PC-3 (cell line): ENCODE data around the gene KCNH8.
"Not testable (repeated sequence)": the region's sequence is repeated elsewhere in the genome, so short reads cannot be mapped to it uniquely, and the experiment has no call there.

ENCODE experiments used
- EZH2 ChIP-seq: fragments of 300-600 bp; sonication (generic); IDR thresholded peaks from one replicate; pipeline ENCODE4 v1.6.1; 2017; ENCODE audit warnings: antibody characterized with exemption, mild to moderate bottlenecking, low read length; ENCODE audit not compliant: unreplicated experiment
- EZH2phosphoT487 ChIP-seq: fragments of 300-600 bp; sonication (generic); IDR thresholded peaks from 2 replicates; pipeline ENCODE4 v1.6.1; 2018; ENCODE audit warnings: mild to moderate bottlenecking, antibody characterized with exemption, low read length, borderline replicate concordance
- TF ChIP-seq, protein P1 (sequence below): fragments of 300-600 bp; sonication (generic); conservative IDR thresholded peaks from 2 replicates; pipeline ENCODE4 v1.5.1; 2017; ENCODE audit warnings: antibody characterized with exemption, low read depth, mild to moderate bottlenecking, low read length

DNA sequence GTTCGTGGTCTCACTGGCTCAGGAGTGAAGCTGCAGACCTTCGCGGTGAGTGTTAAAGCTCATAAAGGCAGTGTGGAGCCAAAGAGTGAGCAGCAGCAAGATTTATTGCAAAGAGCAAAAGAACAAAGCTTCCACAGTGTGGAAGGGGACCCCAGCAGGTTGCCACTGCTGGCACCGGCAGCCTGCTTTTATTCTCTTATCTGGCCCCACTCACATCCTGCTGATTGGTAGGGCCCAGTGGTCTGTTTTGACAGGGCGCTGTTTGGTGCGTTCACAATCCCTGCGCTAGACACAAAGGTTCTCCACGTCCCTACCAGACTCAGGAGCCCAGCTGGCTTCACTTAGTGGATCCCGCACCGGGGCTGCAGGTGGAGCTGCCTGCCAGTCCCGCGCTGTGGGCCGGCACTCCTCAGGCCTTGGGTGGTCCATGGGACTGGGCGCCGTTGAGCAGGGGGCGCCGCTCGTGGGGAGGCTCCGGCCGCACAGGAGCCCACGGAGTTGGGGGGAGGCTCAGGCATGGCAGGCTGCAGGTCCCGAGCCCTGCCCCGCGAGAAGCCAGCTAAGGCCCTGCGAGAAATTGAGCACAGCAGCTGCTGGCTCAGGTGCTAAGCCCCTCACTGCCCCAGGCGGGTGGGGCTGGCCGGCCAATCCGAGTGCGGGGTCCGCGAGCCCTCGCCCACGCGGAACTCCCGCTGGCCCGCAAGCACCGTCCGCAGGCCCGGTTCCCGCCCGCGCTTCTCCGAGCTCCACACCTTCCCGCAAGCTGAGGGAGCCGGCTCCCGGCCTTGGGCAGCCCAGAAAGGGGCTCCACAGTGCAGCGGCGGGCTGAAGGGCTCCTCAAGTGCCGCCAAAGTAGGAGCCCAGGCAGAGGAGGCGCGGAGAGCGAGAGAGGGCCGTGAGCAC is 85.8 kb downstream of the KCNH8 start:
- TF ChIP-seq, protein P1, sequence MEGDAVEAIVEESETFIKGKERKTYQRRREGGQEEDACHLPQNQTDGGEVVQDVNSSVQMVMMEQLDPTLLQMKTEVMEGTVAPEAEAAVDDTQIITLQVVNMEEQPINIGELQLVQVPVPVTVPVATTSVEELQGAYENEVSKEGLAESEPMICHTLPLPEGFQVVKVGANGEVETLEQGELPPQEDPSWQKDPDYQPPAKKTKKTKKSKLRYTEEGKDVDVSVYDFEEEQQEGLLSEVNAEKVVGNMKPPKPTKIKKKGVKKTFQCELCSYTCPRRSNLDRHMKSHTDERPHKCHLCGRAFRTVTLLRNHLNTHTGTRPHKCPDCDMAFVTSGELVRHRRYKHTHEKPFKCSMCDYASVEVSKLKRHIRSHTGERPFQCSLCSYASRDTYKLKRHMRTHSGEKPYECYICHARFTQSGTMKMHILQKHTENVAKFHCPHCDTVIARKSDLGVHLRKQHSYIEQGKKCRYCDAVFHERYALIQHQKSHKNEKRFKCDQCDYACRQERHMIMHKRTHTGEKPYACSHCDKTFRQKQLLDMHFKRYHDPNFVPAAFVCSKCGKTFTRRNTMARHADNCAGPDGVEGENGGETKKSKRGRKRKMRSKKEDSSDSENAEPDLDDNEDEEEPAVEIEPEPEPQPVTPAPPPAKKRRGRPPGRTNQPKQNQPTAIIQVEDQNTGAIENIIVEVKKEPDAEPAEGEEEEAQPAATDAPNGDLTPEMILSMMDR, result not testable (repeated sequence)
- not testable (repeated sequence) for TF ChIP-seq EZH2phosphoT487, EZH2
